ENCODE results near the gene FOLR3.

FOLR3 gene

DNA sequence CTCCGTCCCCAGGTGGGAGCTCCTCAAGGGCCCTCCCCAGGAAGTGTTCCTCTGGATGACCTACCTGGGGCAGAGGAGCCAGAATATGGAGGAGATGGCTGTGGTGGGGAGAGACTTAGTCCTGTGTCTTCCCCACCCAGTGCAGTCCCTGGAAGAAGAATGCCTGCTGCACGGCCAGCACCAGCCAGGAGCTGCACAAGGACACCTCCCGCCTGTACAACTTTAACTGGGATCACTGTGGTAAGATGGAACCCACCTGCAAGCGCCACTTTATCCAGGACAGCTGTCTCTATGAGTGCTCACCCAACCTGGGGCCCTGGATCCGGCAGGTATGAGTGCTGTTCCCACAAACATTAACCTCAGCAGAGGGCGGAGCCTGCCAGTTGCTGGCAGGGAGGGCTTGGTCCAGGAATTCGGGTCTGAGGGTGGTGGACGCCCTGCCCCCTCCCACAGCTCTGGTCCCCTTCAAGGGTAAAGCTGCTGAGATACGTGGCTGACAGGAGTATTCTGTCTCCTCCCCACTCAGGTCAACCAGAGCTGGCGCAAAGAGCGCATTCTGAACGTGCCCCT is 3.4 kb downstream of the FOLR3 start:
- TF ChIP-seq ZBTB7A (IDR thresholded peaks at IDR 0.05; ENCODE audit: low read depth) (no peak), YY1 (IDR thresholded peaks at IDR 0.05; ENCODE audit: low read depth) (no peak), CEBPB (IDR thresholded peaks at IDR 0.05) (no peak), NFIC (IDR thresholded peaks at IDR 0.05) (no peak), FOXM1 (IDR thresholded peaks at IDR 0.05; ENCODE audit: borderline replicate concordance, low read depth) (no peak), EGR1 (IDR thresholded peaks at IDR 0.05) (no peak), TEAD4 (IDR thresholded peaks at IDR 0.05) (no peak), TAF1 (IDR thresholded peaks at IDR 0.05; ENCODE audit: low read depth) (no peak)
- TF ChIP-seq, protein P1, sequence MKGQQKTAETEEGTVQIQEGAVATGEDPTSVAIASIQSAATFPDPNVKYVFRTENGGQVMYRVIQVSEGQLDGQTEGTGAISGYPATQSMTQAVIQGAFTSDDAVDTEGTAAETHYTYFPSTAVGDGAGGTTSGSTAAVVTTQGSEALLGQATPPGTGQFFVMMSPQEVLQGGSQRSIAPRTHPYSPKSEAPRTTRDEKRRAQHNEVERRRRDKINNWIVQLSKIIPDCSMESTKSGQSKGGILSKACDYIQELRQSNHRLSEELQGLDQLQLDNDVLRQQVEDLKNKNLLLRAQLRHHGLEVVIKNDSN (IDR thresholded peaks at IDR 0.05), result no peak
- TF ChIP-seq, protein P2, sequence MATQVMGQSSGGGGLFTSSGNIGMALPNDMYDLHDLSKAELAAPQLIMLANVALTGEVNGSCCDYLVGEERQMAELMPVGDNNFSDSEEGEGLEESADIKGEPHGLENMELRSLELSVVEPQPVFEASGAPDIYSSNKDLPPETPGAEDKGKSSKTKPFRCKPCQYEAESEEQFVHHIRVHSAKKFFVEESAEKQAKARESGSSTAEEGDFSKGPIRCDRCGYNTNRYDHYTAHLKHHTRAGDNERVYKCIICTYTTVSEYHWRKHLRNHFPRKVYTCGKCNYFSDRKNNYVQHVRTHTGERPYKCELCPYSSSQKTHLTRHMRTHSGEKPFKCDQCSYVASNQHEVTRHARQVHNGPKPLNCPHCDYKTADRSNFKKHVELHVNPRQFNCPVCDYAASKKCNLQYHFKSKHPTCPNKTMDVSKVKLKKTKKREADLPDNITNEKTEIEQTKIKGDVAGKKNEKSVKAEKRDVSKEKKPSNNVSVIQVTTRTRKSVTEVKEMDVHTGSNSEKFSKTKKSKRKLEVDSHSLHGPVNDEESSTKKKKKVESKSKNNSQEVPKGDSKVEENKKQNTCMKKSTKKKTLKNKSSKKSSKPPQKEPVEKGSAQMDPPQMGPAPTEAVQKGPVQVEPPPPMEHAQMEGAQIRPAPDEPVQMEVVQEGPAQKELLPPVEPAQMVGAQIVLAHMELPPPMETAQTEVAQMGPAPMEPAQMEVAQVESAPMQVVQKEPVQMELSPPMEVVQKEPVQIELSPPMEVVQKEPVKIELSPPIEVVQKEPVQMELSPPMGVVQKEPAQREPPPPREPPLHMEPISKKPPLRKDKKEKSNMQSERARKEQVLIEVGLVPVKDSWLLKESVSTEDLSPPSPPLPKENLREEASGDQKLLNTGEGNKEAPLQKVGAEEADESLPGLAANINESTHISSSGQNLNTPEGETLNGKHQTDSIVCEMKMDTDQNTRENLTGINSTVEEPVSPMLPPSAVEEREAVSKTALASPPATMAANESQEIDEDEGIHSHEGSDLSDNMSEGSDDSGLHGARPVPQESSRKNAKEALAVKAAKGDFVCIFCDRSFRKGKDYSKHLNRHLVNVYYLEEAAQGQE (IDR thresholded peaks at IDR 0.05; ENCODE audit: low read depth), result no peak

DNA sequence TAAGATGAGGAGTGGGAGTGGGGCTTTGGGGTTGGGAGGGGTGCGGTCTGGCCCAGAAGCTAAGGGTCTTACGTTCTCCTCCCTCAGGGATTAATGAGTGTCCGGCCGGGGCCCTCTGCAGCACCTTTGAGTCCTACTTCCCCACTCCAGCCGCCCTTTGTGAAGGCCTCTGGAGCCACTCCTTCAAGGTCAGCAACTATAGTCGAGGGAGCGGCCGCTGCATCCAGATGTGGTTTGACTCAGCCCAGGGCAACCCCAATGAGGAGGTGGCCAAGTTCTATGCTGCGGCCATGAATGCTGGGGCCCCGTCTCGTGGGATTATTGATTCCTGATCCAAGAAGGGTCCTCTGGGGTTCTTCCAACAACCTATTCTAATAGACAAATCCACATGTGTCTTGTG is 4.0 kb downstream of the FOLR3 start:
- TF ChIP-seq CREB1 (IDR thresholded peaks at IDR 0.05; ENCODE audit: low read depth) (no peak), FOXM1 (IDR thresholded peaks at IDR 0.05; ENCODE audit: borderline replicate concordance, low read depth) (no peak), EGR1 (IDR thresholded peaks at IDR 0.05) (no peak), TAF1 (IDR thresholded peaks at IDR 0.05; ENCODE audit: low read depth) (no peak), NFIC (IDR thresholded peaks at IDR 0.05) (no peak), TEAD4 (IDR thresholded peaks at IDR 0.05) (no peak), CEBPB (IDR thresholded peaks at IDR 0.05) (no peak), EP300 (IDR thresholded peaks at IDR 0.05; ENCODE audit: borderline replicate concordance) (no peak), YY1 (IDR thresholded peaks at IDR 0.05; ENCODE audit: low read depth) (no peak), RAD21 (IDR thresholded peaks at IDR 0.05; ENCODE audit: low read depth) (no peak), ZBTB7A (IDR thresholded peaks at IDR 0.05; ENCODE audit: low read depth) (no peak), TCF12 (IDR thresholded peaks at IDR 0.05; ENCODE audit: low read depth) (no peak)
- TF ChIP-seq, protein P3, sequence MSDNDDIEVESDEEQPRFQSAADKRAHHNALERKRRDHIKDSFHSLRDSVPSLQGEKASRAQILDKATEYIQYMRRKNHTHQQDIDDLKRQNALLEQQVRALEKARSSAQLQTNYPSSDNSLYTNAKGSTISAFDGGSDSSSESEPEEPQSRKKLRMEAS (IDR thresholded peaks at IDR 0.05), result no peak
- TF ChIP-seq, protein P2 (IDR thresholded peaks at IDR 0.05; ENCODE audit: low read depth), result no peak
- TF ChIP-seq, protein P1 (IDR thresholded peaks at IDR 0.05), result no peak

DNA sequence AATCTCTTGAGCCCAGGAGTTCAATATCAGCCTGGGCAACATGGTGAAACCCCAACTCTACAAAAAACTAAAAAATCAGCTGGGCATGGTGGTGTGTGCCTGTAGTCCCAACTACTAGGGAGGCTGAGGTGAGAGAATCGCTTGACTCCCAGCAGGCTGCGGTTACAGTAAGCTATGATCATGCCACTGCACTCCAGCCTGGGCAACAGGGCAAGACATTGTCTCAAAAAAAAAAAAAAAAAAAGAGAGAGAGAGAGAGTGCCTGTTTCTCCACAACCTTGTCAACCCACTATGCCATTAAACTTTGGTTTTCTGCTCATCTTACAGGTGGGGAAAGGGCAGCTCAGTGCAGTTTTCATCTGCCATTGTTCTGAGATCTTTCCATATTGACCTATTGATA is 5.1 kb downstream of the FOLR3 start:
- TF ChIP-seq NFIC (IDR thresholded peaks at IDR 0.05) (no peak), EGR1 (IDR thresholded peaks at IDR 0.05) (no peak), FOXM1 (IDR thresholded peaks at IDR 0.05; ENCODE audit: borderline replicate concordance, low read depth) (no peak), ZBTB7A (IDR thresholded peaks at IDR 0.05; ENCODE audit: low read depth) (no peak), YY1 (IDR thresholded peaks at IDR 0.05; ENCODE audit: low read depth) (no peak), RAD21 (IDR thresholded peaks at IDR 0.05; ENCODE audit: low read depth) (no peak), TCF12 (IDR thresholded peaks at IDR 0.05; ENCODE audit: low read depth) (no peak), TAF1 (IDR thresholded peaks at IDR 0.05; ENCODE audit: low read depth) (no peak), CREB1 (IDR thresholded peaks at IDR 0.05; ENCODE audit: low read depth) (no peak), EP300 (IDR thresholded peaks at IDR 0.05; ENCODE audit: borderline replicate concordance) (no peak), TEAD4 (IDR thresholded peaks at IDR 0.05) (no peak), CEBPB (IDR thresholded peaks at IDR 0.05) (no peak)
- TF ChIP-seq, protein P1 (IDR thresholded peaks at IDR 0.05), result no peak
- TF ChIP-seq, protein P2 (IDR thresholded peaks at IDR 0.05; ENCODE audit: low read depth), result no peak
- TF ChIP-seq, protein P3 (IDR thresholded peaks at IDR 0.05), result no peak

DNA sequence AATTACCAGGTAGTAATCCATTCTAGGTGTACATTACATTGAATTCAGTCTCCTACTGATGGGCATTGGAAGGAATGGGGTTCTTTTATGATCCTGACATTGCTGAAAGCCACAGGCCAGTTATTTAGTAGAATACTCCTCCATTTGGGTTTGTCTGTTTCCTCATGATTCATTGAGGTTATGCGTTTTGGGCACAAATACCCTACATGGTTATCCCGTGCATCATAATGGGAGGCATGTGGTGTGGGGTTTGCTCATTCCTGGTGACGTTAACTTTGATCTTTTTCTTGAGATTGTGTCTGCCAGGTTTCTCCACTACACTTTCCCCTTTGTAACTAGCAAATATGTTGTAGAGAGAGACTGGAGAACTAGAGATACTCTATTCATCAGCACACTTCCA is 5.5 kb downstream of the FOLR3 start:
- TF ChIP-seq, protein P3 (IDR thresholded peaks at IDR 0.05), result no peak
- TF ChIP-seq EP300 (IDR thresholded peaks at IDR 0.05; ENCODE audit: borderline replicate concordance), result no peak
- no peak for TF ChIP-seq TCF12 (IDR thresholded peaks at IDR 0.05; ENCODE audit: low read depth)
- TF ChIP-seq NFIC (IDR thresholded peaks at IDR 0.05), result no peak
- no peak for TF ChIP-seq CEBPB (IDR thresholded peaks at IDR 0.05)
- TF ChIP-seq, protein P1 (IDR thresholded peaks at IDR 0.05), result no peak
- no peak for TF ChIP-seq YY1 (IDR thresholded peaks at IDR 0.05; ENCODE audit: low read depth)
- TF ChIP-seq RAD21 (IDR thresholded peaks at IDR 0.05; ENCODE audit: low read depth), result no peak
- TF ChIP-seq, protein P2 (IDR thresholded peaks at IDR 0.05; ENCODE audit: low read depth), result no peak
- no peak for TF ChIP-seq ZBTB7A (IDR thresholded peaks at IDR 0.05; ENCODE audit: low read depth)
- TF ChIP-seq TAF1 (IDR thresholded peaks at IDR 0.05; ENCODE audit: low read depth), result no peak
- no peak for TF ChIP-seq EGR1 (IDR thresholded peaks at IDR 0.05)
- no peak for TF ChIP-seq TEAD4 (IDR thresholded peaks at IDR 0.05)
- no peak for TF ChIP-seq FOXM1 (IDR thresholded peaks at IDR 0.05; ENCODE audit: borderline replicate concordance, low read depth)
- TF ChIP-seq CREB1 (IDR thresholded peaks at IDR 0.05; ENCODE audit: low read depth), result no peak

Measured in Ishikawa (cell line).